ENCODE data around the gene REL.

REL gene

DNA sequence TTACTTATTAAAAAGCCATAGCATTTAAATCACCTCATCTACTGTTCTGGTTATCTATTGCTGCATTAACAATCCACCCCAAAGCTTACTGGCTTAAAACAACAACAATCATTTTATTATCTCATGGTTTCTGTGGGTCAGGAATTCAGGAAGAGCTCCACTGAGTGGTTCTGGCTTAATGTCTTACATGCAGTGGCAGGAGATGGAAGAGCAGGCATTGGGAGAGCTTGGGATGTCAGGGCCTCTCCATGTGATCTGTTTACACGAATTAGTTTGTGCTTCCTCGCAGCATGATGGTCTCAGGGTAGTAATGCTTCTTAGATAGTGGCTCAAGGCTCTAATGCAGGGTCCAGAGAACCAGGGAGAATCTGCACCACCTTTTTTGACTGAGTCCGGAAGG, 14.4 kb upstream of the REL start:
- TF ChIP-seq, protein P1, sequence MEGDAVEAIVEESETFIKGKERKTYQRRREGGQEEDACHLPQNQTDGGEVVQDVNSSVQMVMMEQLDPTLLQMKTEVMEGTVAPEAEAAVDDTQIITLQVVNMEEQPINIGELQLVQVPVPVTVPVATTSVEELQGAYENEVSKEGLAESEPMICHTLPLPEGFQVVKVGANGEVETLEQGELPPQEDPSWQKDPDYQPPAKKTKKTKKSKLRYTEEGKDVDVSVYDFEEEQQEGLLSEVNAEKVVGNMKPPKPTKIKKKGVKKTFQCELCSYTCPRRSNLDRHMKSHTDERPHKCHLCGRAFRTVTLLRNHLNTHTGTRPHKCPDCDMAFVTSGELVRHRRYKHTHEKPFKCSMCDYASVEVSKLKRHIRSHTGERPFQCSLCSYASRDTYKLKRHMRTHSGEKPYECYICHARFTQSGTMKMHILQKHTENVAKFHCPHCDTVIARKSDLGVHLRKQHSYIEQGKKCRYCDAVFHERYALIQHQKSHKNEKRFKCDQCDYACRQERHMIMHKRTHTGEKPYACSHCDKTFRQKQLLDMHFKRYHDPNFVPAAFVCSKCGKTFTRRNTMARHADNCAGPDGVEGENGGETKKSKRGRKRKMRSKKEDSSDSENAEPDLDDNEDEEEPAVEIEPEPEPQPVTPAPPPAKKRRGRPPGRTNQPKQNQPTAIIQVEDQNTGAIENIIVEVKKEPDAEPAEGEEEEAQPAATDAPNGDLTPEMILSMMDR (IDR thresholded peaks at IDR 0.05; ENCODE audit: insufficient read depth, low read depth, low read length, missing control alignments) = no peak
- no peak overlapping the region for H3K4me3 ChIP-seq (ENCODE audit: low read length)
- no peak for DNase-seq (ENCODE audit: low read depth)

DNA sequence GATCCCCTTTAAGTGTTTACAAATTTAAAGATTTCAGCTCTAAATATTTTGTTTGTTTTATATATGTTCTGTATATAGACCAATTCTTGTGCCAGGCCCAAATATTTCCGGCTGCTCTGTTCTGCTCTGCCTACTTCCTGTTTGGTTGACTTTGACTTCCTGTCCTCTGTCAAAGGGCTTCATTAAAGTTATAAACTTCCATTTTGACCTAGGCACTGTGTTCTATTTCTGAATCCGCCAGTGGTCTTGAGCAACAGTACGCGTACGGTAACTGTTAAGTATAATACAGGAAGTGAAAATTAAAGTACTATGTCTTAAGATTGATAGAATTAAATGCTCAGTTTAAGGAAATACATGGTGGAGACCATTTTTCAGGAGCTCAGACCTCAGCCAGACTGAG, 13.5 kb upstream of the REL start:
- no peak overlapping the region for H3K4me3 ChIP-seq (ENCODE audit: low read length)
- no peak for DNase-seq (ENCODE audit: low read depth)
- TF ChIP-seq, protein P1 (IDR thresholded peaks at IDR 0.05; ENCODE audit: insufficient read depth, low read depth, low read length, missing control alignments) = no peak

DNA sequence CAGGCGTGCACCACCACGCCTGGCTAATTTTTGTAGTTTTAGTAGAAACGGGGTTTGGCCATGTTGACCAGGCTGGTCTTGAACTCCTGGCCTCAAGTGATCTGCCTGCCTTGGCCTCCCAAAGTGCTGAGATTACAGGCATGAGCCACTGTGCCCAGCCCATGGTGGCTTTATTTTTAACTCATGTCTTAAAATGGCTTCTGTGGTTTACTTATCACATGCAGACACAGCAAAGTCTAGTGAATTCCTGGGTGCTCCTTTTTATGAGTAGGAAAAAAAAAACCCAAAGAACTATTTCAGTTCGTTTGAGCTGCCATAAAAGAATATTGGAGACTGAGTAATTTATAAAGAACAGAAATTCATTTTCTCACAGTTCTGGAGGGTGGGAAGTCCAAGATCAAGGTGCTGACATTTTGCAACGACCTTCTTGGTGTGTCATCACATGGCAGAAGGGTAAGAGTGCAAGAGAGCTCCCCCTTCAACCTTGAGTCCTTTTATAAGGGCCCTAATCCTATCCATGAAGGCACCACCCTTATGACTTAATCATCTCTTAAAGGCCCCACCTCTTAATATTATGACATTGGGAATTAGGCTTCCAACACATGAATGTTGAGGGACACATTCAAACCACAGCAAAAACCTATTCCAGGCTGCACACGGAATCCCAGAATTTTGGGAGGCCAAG, 12.6 kb upstream of the REL start:
- TF ChIP-seq, protein P1 (IDR thresholded peaks at IDR 0.05; ENCODE audit: insufficient read depth, low read depth, low read length, missing control alignments) = no peak
- no peak overlapping the region for H3K4me3 ChIP-seq (ENCODE audit: low read length)
- DNase-seq (ENCODE audit: low read depth) = no peak

DNA sequence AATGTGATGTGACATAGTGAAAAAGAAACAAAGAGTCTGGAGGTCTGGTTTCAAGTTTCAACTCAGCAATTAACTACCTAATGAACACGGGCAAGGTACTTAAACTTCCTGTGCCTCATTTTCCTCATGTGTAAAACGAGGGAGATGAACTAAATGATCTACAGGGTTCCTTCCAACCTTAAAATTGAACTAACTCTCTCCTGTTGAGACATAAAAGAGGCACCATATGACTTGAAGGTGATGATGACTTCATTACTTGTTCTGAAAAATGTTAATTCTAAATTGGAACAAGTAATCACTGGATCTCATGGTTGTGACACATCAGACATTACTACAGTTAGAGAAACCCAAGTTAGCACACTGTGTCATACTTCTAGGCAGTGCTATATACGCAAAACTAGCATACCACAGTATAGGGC, 8.9 kb upstream of the REL start:
- DNase-seq (ENCODE audit: low read depth) = peak; percentile 31
- TF ChIP-seq, protein P1 (IDR thresholded peaks at IDR 0.05; ENCODE audit: insufficient read depth, low read depth, low read length, missing control alignments) = no peak
- no peak overlapping the region for H3K4me3 ChIP-seq (ENCODE audit: low read length)

DNA sequence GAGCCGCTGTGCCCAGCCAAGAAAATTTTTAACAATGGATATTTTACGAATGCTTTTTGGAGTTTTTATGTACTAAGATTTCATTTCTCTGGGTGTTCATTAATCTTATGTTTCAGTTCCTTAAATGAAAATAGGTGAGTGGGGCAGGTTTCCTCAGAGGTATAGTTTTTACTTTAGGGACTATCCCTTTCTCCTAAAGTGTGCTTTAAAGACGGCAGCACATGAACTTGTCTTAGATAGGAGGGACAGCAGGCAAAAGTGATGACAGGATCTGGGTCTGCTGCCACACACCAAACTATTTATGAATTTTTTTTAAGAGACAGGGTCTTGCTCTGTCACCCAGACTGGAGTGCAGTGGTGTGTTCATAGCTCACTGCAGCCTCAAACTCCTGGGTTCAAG, 8.0 kb upstream of the REL start:
- H3K4me3 ChIP-seq (ENCODE audit: low read length) = no peak overlapping the region
- no peak for DNase-seq (ENCODE audit: low read depth)
- TF ChIP-seq, protein P1 (IDR thresholded peaks at IDR 0.05; ENCODE audit: insufficient read depth, low read depth, low read length, missing control alignments) = no peak

DNA sequence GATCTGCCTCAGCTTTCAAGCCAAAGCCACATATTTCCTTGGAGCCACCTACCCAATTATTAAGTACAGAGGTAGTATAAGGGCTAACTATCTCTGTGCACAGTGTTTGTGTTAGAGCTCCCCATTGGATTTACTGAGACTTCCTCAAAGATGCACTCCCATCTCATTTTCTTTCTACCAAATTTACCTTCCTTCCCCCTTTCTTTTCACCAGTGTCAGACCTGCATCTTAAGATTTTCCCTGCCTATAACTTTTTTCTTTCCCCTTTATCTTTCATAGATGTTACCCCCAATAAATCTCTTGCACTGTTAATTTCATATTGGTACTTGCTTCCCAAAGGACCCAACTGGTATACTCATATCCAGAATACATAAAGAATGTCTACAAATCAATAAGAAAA, 5.9 kb upstream of the REL start:
- no peak for DNase-seq (ENCODE audit: low read depth)
- H3K4me3 ChIP-seq (ENCODE audit: low read length) = no peak overlapping the region
- TF ChIP-seq, protein P1 (IDR thresholded peaks at IDR 0.05; ENCODE audit: insufficient read depth, low read depth, low read length, missing control alignments) = no peak

DNA sequence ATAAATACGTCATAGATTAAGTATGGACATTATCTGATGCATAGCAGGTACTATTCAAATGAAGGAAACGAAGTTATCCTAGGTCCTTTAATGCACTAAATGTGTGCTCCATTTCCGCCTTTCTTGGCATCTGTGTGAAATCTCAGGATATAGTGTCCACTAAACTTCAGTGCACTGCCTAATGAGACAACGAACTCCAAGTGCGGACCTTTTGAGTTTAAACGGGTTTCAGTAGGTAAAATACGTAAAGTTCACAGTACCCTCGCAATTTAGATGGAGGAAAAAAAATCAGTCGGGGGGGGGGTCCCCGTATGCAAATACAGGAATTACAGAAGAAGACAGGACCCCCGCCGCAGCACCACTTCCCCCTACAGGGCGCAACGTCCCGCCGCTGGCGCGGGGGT, 729 bp upstream of the REL start:
- no peak for DNase-seq (ENCODE audit: low read depth)
- TF ChIP-seq, protein P1 (IDR thresholded peaks at IDR 0.05; ENCODE audit: insufficient read depth, low read depth, low read length, missing control alignments) = peak; percentile 20
- peak overlapping the region; percentile 79 for H3K4me3 ChIP-seq (ENCODE audit: low read length)

Measured in epithelial cell of esophagus (primary cell).